ENCODE results near the gene RNF220. TPM values are rescaled to one million over a fixed set of nuclear protein-coding genes. Genes with fewer than 3 reads are reported as not detected.

RNF220 gene
- total RNA-seq, 1 donor from 2014 or later: 72.5 TPM

GRCh38 chr1:44588551-44589210, 183.6 kb downstream of the RNF220 start:
- H3K36me3 ChIP-seq: no peaks in the 10 kb centered on the region
- no peak for ATAC-seq
- intact Hi-C loops (cut with DNase I): no loop called here

GRCh38 chr1:44590475-44590874, 185.4 kb downstream of the RNF220 start:
- no peak for TF ChIP-seq CTCF (IDR thresholded peaks at IDR 0.05)
- Histone ChIP-seq H3K27me3 (ENCODE audit: low read depth) (no peaks in the 10 kb centered on the region), H3K27ac (no peak overlapping the region), H3K36me3 (no peaks in the 10 kb centered on the region), H3K4me3 (no peak overlapping the region), H3K9me3 (no peaks in the 10 kb centered on the region), H3K4me1 (no peaks in the 10 kb centered on the region)
- ATAC-seq (no peak), DNase-seq (no peak)
- intact Hi-C loops (cut with DNase I): loop anchor here (10.0 kb wide), 1 partner anchor 216 kb away; no protein-coding TSS in a partner anchor

More at GRCh38 chr1:44588551-44589210, 183.6 kb downstream of the RNF220 start:
- no peaks in the 10 kb centered on the region for H3K4me1 ChIP-seq
- no peak overlapping the region for H3K4me3 ChIP-seq
- no peaks in the 10 kb centered on the region for H3K27me3 ChIP-seq (ENCODE audit: low read depth)
- H3K27ac ChIP-seq: no peak overlapping the region
- no peak for TF ChIP-seq CTCF (IDR thresholded peaks at IDR 0.05)
- no peaks in the 10 kb centered on the region for H3K9me3 ChIP-seq
- DNase-seq: no peak

GRCh38 chr1:44591381-44591780, 186.3 kb downstream of the RNF220 start:
- H3K27ac ChIP-seq: no peak overlapping the region
- H3K9me3 ChIP-seq: no peaks in the 10 kb centered on the region
- intact Hi-C loops (cut with DNase I): loop anchor here (10.0 kb wide), 1 partner anchor 217 kb away; no protein-coding TSS in a partner anchor
- no peak overlapping the region for H3K4me3 ChIP-seq
- H3K4me1 ChIP-seq: no peaks in the 10 kb centered on the region
- peaks cover 4% of the 10 kb centered on the region for H3K27me3 ChIP-seq (ENCODE audit: low read depth)
- ATAC-seq (no peak), DNase-seq (no peak)
- no peak for TF ChIP-seq CTCF (IDR thresholded peaks at IDR 0.05)
- no peaks in the 10 kb centered on the region for H3K36me3 ChIP-seq

GRCh38 chr1:44592208-44593145, 187.4 kb downstream of the RNF220 start:
- DNase-seq (no peak), ATAC-seq (no peak)
- Histone ChIP-seq H3K4me1 (no peaks in the 10 kb centered on the region), H3K4me3 (no peak overlapping the region), H3K9me3 (no peaks in the 10 kb centered on the region), H3K27me3 (ENCODE audit: low read depth) (peaks cover 6% of the 10 kb centered on the region), H3K36me3 (no peaks in the 10 kb centered on the region), H3K27ac (no peak overlapping the region)
- intact Hi-C loops (cut with DNase I): loop anchor here (10.0 kb wide), 1 partner anchor 218 kb away; no protein-coding TSS in a partner anchor
- no peak for TF ChIP-seq CTCF (IDR thresholded peaks at IDR 0.05)

GRCh38 chr1:44594353-44594752, 189.3 kb downstream of the RNF220 start:
- H3K4me3 ChIP-seq: no peak overlapping the region
- H3K27me3 ChIP-seq (ENCODE audit: low read depth): peaks cover 10% of the 10 kb centered on the region
- H3K4me1 ChIP-seq: no peaks in the 10 kb centered on the region
- ATAC-seq (no peak), DNase-seq (no peak)
- no peaks in the 10 kb centered on the region for H3K9me3 ChIP-seq
- TF ChIP-seq CTCF (IDR thresholded peaks at IDR 0.05): no peak
- intact Hi-C loops (cut with DNase I): loop anchor here (10.0 kb wide), 1 partner anchor 220 kb away; no protein-coding TSS in a partner anchor
- no peak overlapping the region for H3K27ac ChIP-seq
- no peaks in the 10 kb centered on the region for H3K36me3 ChIP-seq

Data from lower lobe of right lung (tissue), 2 donors.